GM12874 (cell line): ENCODE data around the gene GALM.

Experiments
- TF ChIP-seq, protein P1 (sequence below): IDR thresholded peaks from 2 replicates; pipeline ENCODE4 v1.5.1; 2011; ENCODE audit warnings: low read depth, mild to moderate bottlenecking, control low read depth, low read length, moderate library complexity; ENCODE audit not compliant: insufficient read depth

The GALM gene

GRCh38 chr2:38661306-38661705, 4.6 kb upstream of the GALM start:
- TF ChIP-seq, protein P1, sequence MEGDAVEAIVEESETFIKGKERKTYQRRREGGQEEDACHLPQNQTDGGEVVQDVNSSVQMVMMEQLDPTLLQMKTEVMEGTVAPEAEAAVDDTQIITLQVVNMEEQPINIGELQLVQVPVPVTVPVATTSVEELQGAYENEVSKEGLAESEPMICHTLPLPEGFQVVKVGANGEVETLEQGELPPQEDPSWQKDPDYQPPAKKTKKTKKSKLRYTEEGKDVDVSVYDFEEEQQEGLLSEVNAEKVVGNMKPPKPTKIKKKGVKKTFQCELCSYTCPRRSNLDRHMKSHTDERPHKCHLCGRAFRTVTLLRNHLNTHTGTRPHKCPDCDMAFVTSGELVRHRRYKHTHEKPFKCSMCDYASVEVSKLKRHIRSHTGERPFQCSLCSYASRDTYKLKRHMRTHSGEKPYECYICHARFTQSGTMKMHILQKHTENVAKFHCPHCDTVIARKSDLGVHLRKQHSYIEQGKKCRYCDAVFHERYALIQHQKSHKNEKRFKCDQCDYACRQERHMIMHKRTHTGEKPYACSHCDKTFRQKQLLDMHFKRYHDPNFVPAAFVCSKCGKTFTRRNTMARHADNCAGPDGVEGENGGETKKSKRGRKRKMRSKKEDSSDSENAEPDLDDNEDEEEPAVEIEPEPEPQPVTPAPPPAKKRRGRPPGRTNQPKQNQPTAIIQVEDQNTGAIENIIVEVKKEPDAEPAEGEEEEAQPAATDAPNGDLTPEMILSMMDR: no peak

DNA sequence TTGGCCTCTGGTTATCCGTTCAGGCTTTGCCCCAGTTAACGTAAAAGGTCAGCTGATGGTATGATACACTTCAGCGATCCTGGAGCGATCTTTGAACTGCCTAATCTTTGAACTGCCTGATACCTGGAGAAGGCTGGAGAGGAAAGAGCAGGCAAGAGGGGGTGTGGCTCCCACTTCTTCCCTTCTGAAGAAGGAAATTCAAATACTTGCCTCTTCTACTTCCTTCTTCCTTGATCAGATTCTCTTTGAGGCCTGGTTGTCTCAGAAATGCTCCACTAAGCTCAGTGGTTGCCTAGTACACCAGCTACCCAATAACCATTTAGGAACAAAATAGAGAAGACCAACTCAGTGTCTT, 619 bp downstream of the GALM start:
- TF ChIP-seq, protein P1: no peak

DNA sequence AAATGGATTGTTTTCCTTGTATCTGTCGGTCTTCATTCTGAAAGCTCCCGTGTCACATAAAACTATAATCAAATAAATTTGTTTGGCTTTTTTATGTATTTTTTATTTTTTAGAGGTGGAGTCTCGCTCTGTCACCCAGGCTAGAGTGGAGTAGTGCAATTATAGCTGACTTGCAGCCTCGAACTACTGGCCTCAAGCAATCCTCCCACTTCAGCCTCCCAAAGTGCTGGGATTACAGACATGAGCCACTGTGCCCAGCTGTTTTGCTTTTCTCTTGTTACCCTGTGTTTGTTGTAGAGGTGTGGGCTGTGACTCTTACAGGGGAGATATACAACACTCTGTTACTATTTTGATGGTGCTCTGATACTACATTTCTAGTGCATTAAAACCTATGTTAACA, 2.2 kb downstream of the GALM start:
- TF ChIP-seq, protein P1: no peak

GRCh38 chr2:38668779-38669479, 3.0 kb downstream of the GALM start:
- TF ChIP-seq, protein P1: no peak

DNA sequence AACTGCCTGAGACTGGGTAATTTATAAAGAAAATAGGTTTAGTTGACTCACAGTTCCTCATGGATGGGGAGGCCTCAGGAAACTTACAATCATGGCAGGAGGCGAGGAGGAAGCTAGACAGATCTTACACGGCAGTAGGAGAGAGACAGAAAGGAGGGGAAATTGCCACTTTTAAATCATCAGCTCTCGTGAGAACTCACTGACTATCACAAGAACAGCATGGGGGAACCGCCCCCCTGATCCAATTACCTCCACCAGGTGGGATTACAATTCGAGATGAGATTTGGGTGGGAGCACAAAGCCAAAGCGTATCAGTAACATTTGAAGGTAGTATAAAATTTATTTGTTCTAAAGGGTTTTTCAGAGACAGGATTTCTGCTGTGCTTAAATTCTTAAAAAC, 5.4 kb downstream of the GALM start:
- TF ChIP-seq, protein P1: no peak

DNA sequence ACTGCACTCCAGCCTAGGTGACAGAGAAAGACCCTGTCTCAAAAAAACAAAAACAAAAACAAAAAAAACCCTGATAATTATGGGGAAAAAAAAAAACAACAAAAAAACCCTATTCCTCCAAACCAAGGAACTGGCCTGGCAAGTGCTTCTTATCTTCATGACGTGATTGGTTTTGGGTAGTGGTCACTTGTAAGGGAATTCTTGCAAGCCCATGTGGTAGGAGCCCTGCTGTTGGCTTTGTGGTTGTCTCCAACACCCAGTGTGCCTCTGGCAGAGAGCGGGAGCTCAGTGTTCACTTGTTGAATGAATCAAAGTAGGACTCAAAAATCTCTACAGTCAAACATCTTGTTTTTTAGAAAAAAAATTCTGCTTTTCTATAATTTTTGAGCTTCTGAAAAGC, 6.0 kb downstream of the GALM start:
- TF ChIP-seq, protein P1: no peak

DNA sequence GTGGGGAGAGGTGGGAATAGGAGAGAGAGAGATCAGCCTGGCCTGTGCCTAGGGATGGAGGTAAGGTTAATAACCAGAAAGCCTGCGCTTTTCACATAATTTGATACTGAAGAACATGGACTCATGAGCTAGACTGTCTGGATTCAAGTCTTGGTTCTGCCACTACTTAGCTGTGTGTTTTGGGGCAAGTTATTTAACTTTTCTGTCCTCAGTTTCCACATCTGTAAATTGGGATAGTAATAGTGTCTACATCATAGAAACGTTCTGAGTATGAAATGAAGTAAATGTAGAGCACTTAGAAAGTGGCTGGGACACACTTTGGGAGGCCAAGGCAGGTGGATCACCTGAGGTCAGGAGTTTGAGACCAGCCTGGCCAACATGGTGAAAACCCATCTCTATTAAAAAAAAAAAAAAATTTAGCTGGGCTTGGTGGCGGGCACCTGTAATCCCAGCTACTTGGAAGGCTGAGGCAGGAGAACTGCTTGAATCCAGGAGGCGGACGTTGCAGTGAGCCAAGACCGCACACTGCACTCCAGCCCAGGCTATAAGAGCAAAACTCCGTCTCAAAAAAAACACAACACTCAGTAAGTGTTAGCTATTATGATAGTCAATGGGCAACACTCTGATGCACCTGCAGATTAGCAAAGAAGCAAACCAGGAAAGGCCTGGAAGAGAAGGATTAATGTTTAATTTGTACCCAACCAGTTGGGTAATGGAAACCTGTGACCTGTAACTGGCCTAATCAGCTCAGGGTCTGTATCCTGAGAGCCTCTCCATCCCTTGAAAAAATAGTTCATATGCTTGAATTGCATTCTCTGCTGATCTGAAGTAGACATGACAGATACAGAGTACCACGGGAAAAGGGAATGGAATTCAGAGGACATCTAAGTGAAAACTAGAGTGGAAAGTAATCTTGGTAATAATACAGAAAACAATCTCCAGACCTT, 6.8 kb downstream of the GALM start:
- TF ChIP-seq, protein P1: no peak
